ENCODE results near the gene FBLIM1.

Gene FBLIM1

GRCh38 chr1:15748264-15748663 lies 10.3 kb upstream of the FBLIM1 start:
- Histone ChIP-seq H3K4me2 (ENCODE audit: low read length) (no peak overlapping the region), H3K36me3 (ENCODE audit: control insufficient read depth, low read length) (no peaks in the 10 kb centered on the region), H3K9me2 (replicated peaks; ENCODE audit: control insufficient read depth, low read length) (no peaks in the 10 kb centered on the region), H3F3A (ENCODE audit: control insufficient read depth, insufficient read depth) (no peaks in the 10 kb centered on the region), H3K27me3 (ENCODE audit: control insufficient read depth, low read length) (no peaks in the 10 kb centered on the region), H3K79me2 (ENCODE audit: control insufficient read depth, low read length) (no peaks in the 10 kb centered on the region), H3K27ac (ENCODE audit: low read depth, low read length) (no peak overlapping the region), H3K4me3 (ENCODE audit: low read length) (no peak overlapping the region), H3K4me1 (ENCODE audit: control insufficient read depth, low read length) (no peaks in the 10 kb centered on the region), H4K20me1 (ENCODE audit: control insufficient read depth, insufficient read depth, low read depth, low read length) (no peaks in the 10 kb centered on the region), H3K9me3 (ENCODE audit: control insufficient read depth, insufficient read depth, low read length) (no peaks in the 10 kb centered on the region)
- TF ChIP-seq EZH2phosphoT487 (IDR thresholded peaks at IDR 0.05; ENCODE audit: borderline replicate concordance, low read length) (no peak), CTCF (IDR thresholded peaks at IDR 0.05; ENCODE audit: low read depth, low read length, poor library complexity, severe bottlenecking) (no peak)

GRCh38 chr1:15748690-15749398 lies 9.8 kb upstream of the FBLIM1 start:
- no peak for TF ChIP-seq CTCF (IDR thresholded peaks at IDR 0.05; ENCODE audit: low read depth, low read length, poor library complexity, severe bottlenecking)
- no peak for TF ChIP-seq EZH2phosphoT487 (IDR thresholded peaks at IDR 0.05; ENCODE audit: borderline replicate concordance, low read length)
- no peaks in the 10 kb centered on the region for H3K9me2 ChIP-seq (replicated peaks; ENCODE audit: control insufficient read depth, low read length)
- no peak overlapping the region for H3K27ac ChIP-seq (ENCODE audit: low read depth, low read length)
- no peaks in the 10 kb centered on the region for H3K9me3 ChIP-seq (ENCODE audit: control insufficient read depth, insufficient read depth, low read length)
- no peaks in the 10 kb centered on the region for H3K36me3 ChIP-seq (ENCODE audit: control insufficient read depth, low read length)
- no peaks in the 10 kb centered on the region for H3F3A ChIP-seq (ENCODE audit: control insufficient read depth, insufficient read depth)
- no peak overlapping the region for H3K4me3 ChIP-seq (ENCODE audit: low read length)
- no peaks in the 10 kb centered on the region for H3K79me2 ChIP-seq (ENCODE audit: control insufficient read depth, low read length)
- H3K27me3 ChIP-seq (ENCODE audit: control insufficient read depth, low read length) = no peaks in the 10 kb centered on the region
- no peak overlapping the region for H3K4me2 ChIP-seq (ENCODE audit: low read length)
- H4K20me1 ChIP-seq (ENCODE audit: control insufficient read depth, insufficient read depth, low read depth, low read length) = no peaks in the 10 kb centered on the region
- no peaks in the 10 kb centered on the region for H3K4me1 ChIP-seq (ENCODE audit: control insufficient read depth, low read length)

- Histone ChIP-seq H3K27ac (ENCODE audit: low read depth, low read length) (no peak overlapping the region), H3K36me3 (ENCODE audit: control insufficient read depth, low read length) (no peaks in the 10 kb centered on the region), H3K27me3 (ENCODE audit: control insufficient read depth, low read length) (no peaks in the 10 kb centered on the region), H3K4me3 (ENCODE audit: low read length) (no peak overlapping the region), H3K9me2 (replicated peaks; ENCODE audit: control insufficient read depth, low read length) (no peaks in the 10 kb centered on the region), H3K79me2 (ENCODE audit: control insufficient read depth, low read length) (no peaks in the 10 kb centered on the region), H4K20me1 (ENCODE audit: control insufficient read depth, insufficient read depth, low read depth, low read length) (no peaks in the 10 kb centered on the region), H3K4me2 (ENCODE audit: low read length) (no peak overlapping the region), H3K9me3 (ENCODE audit: control insufficient read depth, insufficient read depth, low read length) (no peaks in the 10 kb centered on the region), H3K4me1 (ENCODE audit: control insufficient read depth, low read length) (no peaks in the 10 kb centered on the region), H3F3A (ENCODE audit: control insufficient read depth, insufficient read depth) (no peaks in the 10 kb centered on the region)
- TF ChIP-seq CTCF (IDR thresholded peaks at IDR 0.05; ENCODE audit: low read depth, low read length, poor library complexity, severe bottlenecking) (no peak), EZH2phosphoT487 (IDR thresholded peaks at IDR 0.05; ENCODE audit: borderline replicate concordance, low read length) (no peak)
Measured at GRCh38 chr1:15749399-15750291, 8.9 kb upstream of the FBLIM1 start.
